Measurements from ENCODE around the gene KCNK1.
"Not testable (repeated sequence)": the region's sequence is repeated elsewhere in the genome, so short reads cannot be mapped to it uniquely, and the experiment has no call there.

DNA sequence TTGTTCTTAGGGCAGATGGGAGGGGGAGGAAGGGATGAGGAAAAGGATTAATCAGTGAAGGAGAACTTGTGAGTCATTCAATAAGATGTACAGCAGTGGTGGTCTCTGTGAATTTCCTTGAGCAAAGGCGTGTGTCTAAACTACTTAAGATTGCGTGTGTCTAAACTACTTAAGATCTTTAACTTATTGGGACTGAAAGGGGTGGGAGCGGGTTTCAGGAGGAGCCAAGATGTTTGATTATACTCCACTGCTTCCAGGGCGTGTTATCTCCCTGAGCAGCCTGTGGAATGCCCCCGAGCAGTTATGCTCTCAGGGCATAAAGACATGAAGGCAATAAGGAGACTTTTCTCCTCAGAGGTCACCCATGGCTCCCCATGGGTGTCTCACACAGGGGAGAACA lies 2.5 kb upstream of the KCNK1 start:
- TF ChIP-seq MAX (IDR thresholded peaks at IDR 0.05); YY1 (IDR thresholded peaks at IDR 0.05); GABPA (IDR thresholded peaks at IDR 0.05 in 1 of 2, conservative IDR thresholded peaks at IDR 0.05 in 1 of 2); REST (IDR thresholded peaks at IDR 0.05); TAF1 (conservative IDR thresholded peaks at IDR 0.05); SP1 (IDR thresholded peaks at IDR 0.05); JUND (IDR thresholded peaks at IDR 0.05); FOXA1 (IDR thresholded peaks at IDR 0.05): not testable (repeated sequence)
- TF ChIP-seq, protein P1, sequence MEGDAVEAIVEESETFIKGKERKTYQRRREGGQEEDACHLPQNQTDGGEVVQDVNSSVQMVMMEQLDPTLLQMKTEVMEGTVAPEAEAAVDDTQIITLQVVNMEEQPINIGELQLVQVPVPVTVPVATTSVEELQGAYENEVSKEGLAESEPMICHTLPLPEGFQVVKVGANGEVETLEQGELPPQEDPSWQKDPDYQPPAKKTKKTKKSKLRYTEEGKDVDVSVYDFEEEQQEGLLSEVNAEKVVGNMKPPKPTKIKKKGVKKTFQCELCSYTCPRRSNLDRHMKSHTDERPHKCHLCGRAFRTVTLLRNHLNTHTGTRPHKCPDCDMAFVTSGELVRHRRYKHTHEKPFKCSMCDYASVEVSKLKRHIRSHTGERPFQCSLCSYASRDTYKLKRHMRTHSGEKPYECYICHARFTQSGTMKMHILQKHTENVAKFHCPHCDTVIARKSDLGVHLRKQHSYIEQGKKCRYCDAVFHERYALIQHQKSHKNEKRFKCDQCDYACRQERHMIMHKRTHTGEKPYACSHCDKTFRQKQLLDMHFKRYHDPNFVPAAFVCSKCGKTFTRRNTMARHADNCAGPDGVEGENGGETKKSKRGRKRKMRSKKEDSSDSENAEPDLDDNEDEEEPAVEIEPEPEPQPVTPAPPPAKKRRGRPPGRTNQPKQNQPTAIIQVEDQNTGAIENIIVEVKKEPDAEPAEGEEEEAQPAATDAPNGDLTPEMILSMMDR (IDR thresholded peaks at IDR 0.05; ENCODE audit: low read depth, low read length, missing input control), result not testable (repeated sequence)

Data from liver (tissue), 3 donors.